ENCODE data around the gene S1PR3.
"Not testable (repeated sequence)": the region's sequence is repeated elsewhere in the genome, so short reads cannot be mapped to it uniquely, and the experiment has no call there.

The S1PR3 gene

GRCh38 chr9:88991066-88992034, at the start of gene S1PR3:
Gene S1PR3, plus strand, starts transcription at chr9:88991468. Its CDS starts 9,733 bp downstream, at chr9:89001201.
- DNase-seq = no peak

GRCh38 chr9:88941586-88941985, 49.7 kb upstream of the S1PR3 start:
- not testable (repeated sequence) for DNase-seq

GRCh38 chr9:88942411-88942810, 48.9 kb upstream of the S1PR3 start:
- DNase-seq = no peak

GRCh38 chr9:88945636-88946333, 45.5 kb upstream of the S1PR3 start:
- no peak for DNase-seq

- no peak for DNase-seq
These were observed 43.4 kb upstream of the S1PR3 start for GRCh38 chr9:88947581-88948573.

- peak; percentile 23 for DNase-seq
These were observed 41.8 kb upstream of the S1PR3 start for GRCh38 chr9:88949425-88949824.

- DNase-seq = peak; percentile 23
These were observed 41.3 kb upstream of the S1PR3 start for GRCh38 chr9:88949961-88950340.

- DNase-seq = no peak
These were observed 40.7 kb upstream of the S1PR3 start for GRCh38 chr9:88950341-88951154.

- no peak for DNase-seq
These were observed 40.1 kb upstream of the S1PR3 start for GRCh38 chr9:88951155-88951542.

- DNase-seq = no peak
These were observed 39.1 kb upstream of the S1PR3 start for GRCh38 chr9:88952086-88952615.

- no peak for DNase-seq
These were observed 38.3 kb upstream of the S1PR3 start for GRCh38 chr9:88952976-88953375.

- no peak for DNase-seq
These were observed 37.8 kb upstream of the S1PR3 start for GRCh38 chr9:88953381-88954029.

- DNase-seq = no peak
These were observed 37.2 kb upstream of the S1PR3 start for GRCh38 chr9:88954066-88954465.

- DNase-seq = no peak
These were observed 33.7 kb upstream of the S1PR3 start for GRCh38 chr9:88957526-88957925.

- DNase-seq = no peak
These were observed 31.4 kb upstream of the S1PR3 start for GRCh38 chr9:88959727-88960469.

- DNase-seq = no peak
These were observed 30.6 kb upstream of the S1PR3 start for GRCh38 chr9:88960632-88961031.

GRCh38 chr9:88965473-88965872, 25.8 kb upstream of the S1PR3 start:
- DNase-seq = no peak

GRCh38 chr9:88966894-88967676, 24.2 kb upstream of the S1PR3 start:
- DNase-seq = no peak

GRCh38 chr9:88968799-88969198, 22.5 kb upstream of the S1PR3 start:
- no peak for DNase-seq

Measured in DMS79 treated with DMSO at 0.1 percent for 48 hours (cell line).